PFSK-1 (cell line): Measurements from ENCODE around the gene PARD6G.

Experiments used
- FOXP2 ChIP-seq: optimal IDR thresholded peaks from 2 replicates; pipeline ENCODE3; 2011; ENCODE audit warnings: borderline replicate concordance, control low read depth, inconsistent platforms; ENCODE audit not compliant: insufficient read depth; ENCODE audit errors: extremely low read length, extremely low read depth
- POLR2AphosphoS5 ChIP-seq: IDR thresholded peaks from 2 replicates; pipeline ENCODE4 v1.6.1; 2012; ENCODE audit warnings: low read depth, mild to moderate bottlenecking, control low read depth, low read length, moderate library complexity
- REST ChIP-seq, 2 experiments: IDR thresholded peaks; 2 replicates each; pipeline versions ENCODE4 v1.6.1 to v1.8.0; 2011 to 2012; ENCODE audit warnings: low read depth in 2 of 2, low read length in 2 of 2, control low read depth in 1 of 2, inconsistent platforms in 1 of 2, mild to moderate bottlenecking in 1 of 2, moderate library complexity in 1 of 2; ENCODE audit not compliant: insufficient read depth in 1 of 2
- SIN3A ChIP-seq: IDR thresholded peaks from 2 replicates; pipeline ENCODE4 v1.6.1; 2012; ENCODE audit warnings: mild to moderate bottlenecking, low read length, moderate library complexity, borderline replicate concordance; ENCODE audit not compliant: insufficient read depth
- TAF1 ChIP-seq: IDR thresholded peaks from 2 replicates; pipeline ENCODE4 v1.6.1; 2012; ENCODE audit warnings: low read length, control low read depth, borderline replicate concordance; ENCODE audit not compliant: insufficient read depth

PARD6G gene

DNA sequence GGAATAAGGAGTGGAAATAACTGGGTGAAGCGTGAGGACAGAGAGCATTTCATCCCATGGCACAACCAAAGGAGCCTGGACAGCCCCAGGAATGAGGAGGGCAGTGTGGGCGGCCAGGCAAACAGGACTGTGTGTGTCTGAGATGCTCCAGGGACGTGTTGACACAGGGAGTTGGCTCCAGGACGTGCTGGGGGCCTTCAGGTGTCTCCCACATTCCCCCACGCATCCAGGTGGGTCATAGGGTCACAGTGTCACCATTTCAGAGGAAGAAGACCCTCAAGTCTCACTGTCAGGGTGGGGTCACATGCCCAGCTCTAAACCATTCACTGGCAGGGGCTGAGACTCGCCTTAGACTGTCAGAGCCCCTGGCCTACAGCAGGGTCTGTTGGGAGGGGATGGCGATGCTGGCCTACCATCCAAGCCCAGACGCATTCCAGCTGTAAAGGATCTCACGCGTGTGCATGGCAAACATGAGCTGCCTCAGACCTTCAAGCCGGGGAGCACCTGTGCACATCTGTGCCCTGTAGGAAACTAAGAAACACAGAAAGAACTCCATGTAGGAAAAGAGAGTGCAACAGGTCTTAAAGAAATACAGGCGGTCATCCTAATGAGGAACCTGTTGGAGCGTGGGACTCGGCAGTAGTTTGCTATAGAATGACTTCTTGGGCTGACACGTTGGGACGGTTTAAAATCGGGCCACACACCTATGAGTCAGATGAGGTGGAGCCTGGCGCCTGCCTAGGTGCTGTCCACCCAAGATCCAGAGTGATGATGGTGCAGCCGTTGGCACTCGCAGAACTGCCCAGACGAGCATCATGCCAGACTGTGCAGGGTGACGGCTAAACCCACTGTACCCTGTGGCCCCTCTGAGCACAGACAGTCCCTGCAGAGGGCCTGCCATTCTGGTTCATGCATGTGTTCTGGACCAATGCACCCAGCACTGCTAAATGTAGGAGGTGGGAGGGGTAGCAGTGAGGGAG, 17.3 kb downstream of the PARD6G start:
- TF ChIP-seq SIN3A (no peak), REST (IDR thresholded peaks at IDR 0.05; ENCODE audit: insufficient read depth in 1 of 2, low read depth in 2 of 2, low read length in 2 of 2) (no peak), FOXP2 (no peak), POLR2AphosphoS5 (no peak), TAF1 (no peak)

- TF ChIP-seq POLR2AphosphoS5 (no peak), REST (IDR thresholded peaks at IDR 0.05; ENCODE audit: insufficient read depth in 1 of 2, low read depth in 2 of 2, low read length in 2 of 2) (no peak), TAF1 (no peak), FOXP2 (no peak), SIN3A (no peak)
Measured at GRCh38 chr18:80229363-80229762, 18.0 kb downstream of the PARD6G start.

- TF ChIP-seq POLR2AphosphoS5 (no peak), FOXP2 (no peak), TAF1 (no peak), SIN3A (no peak), REST (IDR thresholded peaks at IDR 0.05; ENCODE audit: insufficient read depth in 1 of 2, low read depth in 2 of 2, low read length in 2 of 2) (no peak)
Measured at GRCh38 chr18:80228051-80228848, 19.1 kb downstream of the PARD6G start.

GRCh38 chr18:80227472-80227871, 19.8 kb downstream of the PARD6G start:
- TF ChIP-seq REST (IDR thresholded peaks at IDR 0.05; ENCODE audit: insufficient read depth in 1 of 2, low read depth in 2 of 2, low read length in 2 of 2) (no peak), POLR2AphosphoS5 (no peak), FOXP2 (no peak), SIN3A (no peak), TAF1 (no peak)
